ENCODE data around the gene SLC25A21. TPM values are rescaled to one million over a fixed set of nuclear protein-coding genes. Genes with fewer than 3 reads are reported as not detected.

The SLC25A21 gene
- total and polyA plus RNA-seq, 10 donors = 0.06 to 1.1 (median 0.22) TPM; not detected in 2

- Histone ChIP-seq H3K27ac (no peak overlapping the region), H3K4me3 (peak overlapping the region in 4 of 8 donors; percentile 21 to 60 (median 24)), H3K9me3 (peaks cover 0 to 15% (median 0%) of the 10 kb centered on the region in 8 donors), H3K4me1 (peaks cover 15 to 81% (median 59%) of the 10 kb centered on the region in 6 donors), H3K27me3 (replicated peaks in 1 of 7) (peaks cover 14 to 100% (median 100%) of the 10 kb centered on the region in 7 donors), H3K36me3 (no peaks in the 10 kb centered on the region)
- 8 to 14% (median 10%) methylated on average over 29 to 35 of the region's 35 CpGs for WGBS, 5 donors
- TF ChIP-seq POLR2AphosphoS5 (IDR thresholded peaks at IDR 0.05) = no peak
- no peak for TF ChIP-seq CTCF (IDR thresholded peaks at IDR 0.05 in 8 of 11, conservative IDR thresholded peaks at IDR 0.05 in 3 of 11)
- TF ChIP-seq POLR2A (IDR thresholded peaks at IDR 0.05) = no peak
- DNase-seq = no peak
- intact Hi-C loops (cut with DNase I; ENCODE audit: low total_unique reads) = no loop called here
Observed at GRCh38 chr14:36660736-36661505, 511.5 kb downstream of the SLC25A21 start.

- intact Hi-C loops (cut with DNase I; ENCODE audit: low total_unique reads) = no loop called here
- DNase-seq = no peak
- Histone ChIP-seq H3K27ac (no peak overlapping the region), H3K36me3 (no peaks in the 10 kb centered on the region), H3K9me3 (peaks cover 0 to 15% (median 0%) of the 10 kb centered on the region in 8 donors), H3K4me1 (peaks cover 15 to 80% (median 63%) of the 10 kb centered on the region in 6 donors), H3K27me3 (replicated peaks in 1 of 7) (peaks cover 15 to 100% (median 100%) of the 10 kb centered on the region in 7 donors), H3K4me3 (no peak overlapping the region)
- 10 to 15% (median 13%) methylated on average over 14 to 19 of the region's 19 CpGs for WGBS, 5 donors
- no peak for TF ChIP-seq CTCF (IDR thresholded peaks at IDR 0.05 in 8 of 11, conservative IDR thresholded peaks at IDR 0.05 in 3 of 11)
- no peak for TF ChIP-seq POLR2AphosphoS5 (IDR thresholded peaks at IDR 0.05)
- TF ChIP-seq POLR2A (IDR thresholded peaks at IDR 0.05) = no peak
Observed at GRCh38 chr14:36659822-36660735, 512.3 kb downstream of the SLC25A21 start.

GRCh38 chr14:36659010-36659821 lies 513.2 kb downstream of the SLC25A21 start:
- intact Hi-C loops (cut with DNase I; ENCODE audit: low total_unique reads) = no loop called here
- 8 to 14% (median 9%) methylated on average over 35 of the region's 35 CpGs for WGBS, 5 donors
- Histone ChIP-seq H3K4me3 (peak overlapping the region in 1 of 8 donors; percentile 2), H3K4me1 (peaks cover 15 to 78% (median 61%) of the 10 kb centered on the region in 6 donors), H3K36me3 (no peaks in the 10 kb centered on the region), H3K27ac (no peak overlapping the region), H3K9me3 (peaks cover 0 to 15% (median 0%) of the 10 kb centered on the region in 8 donors), H3K27me3 (replicated peaks in 1 of 7) (peaks cover 18 to 100% (median 100%) of the 10 kb centered on the region in 7 donors)
- no peak for DNase-seq
- TF ChIP-seq POLR2AphosphoS5 (IDR thresholded peaks at IDR 0.05) (no peak), CTCF (IDR thresholded peaks at IDR 0.05 in 8 of 11, conservative IDR thresholded peaks at IDR 0.05 in 3 of 11) (no peak), POLR2A (IDR thresholded peaks at IDR 0.05) (no peak)
